Activated naive CD8-positive, alpha-beta T cell treated with anti-CD3 and anti-CD28 coated beads, Interleukin-2, amount 50 U/mL, for 24 hours (primary cell): ENCODE results near the gene MYO6.

Source experiments
- ATAC-seq: fragments of 150-1000 bp; cut with Tn5 transposase; one replicate; pipeline ENCODE4 v1.10.0; 2021
- DNase-seq: peaks from one replicate; pipeline ENCODE4 v3.0.0; 2021
- H3K27ac Mint-ChIP-seq: one replicate; pipeline ENCODE4 v1.8.0; 2021; ENCODE audit warnings: mild to moderate bottlenecking, mixed read lengths
- H3K27me3 Mint-ChIP-seq: one replicate; pipeline ENCODE4 v1.8.0; 2021; ENCODE audit warnings: mixed read lengths
- H3K36me3 Mint-ChIP-seq: one replicate; pipeline ENCODE4 v1.8.0; 2021; ENCODE audit warnings: low read depth, mixed read lengths
- H3K4me1 Mint-ChIP-seq: one replicate; pipeline ENCODE4 v1.8.0; 2021; ENCODE audit warnings: mixed read lengths
- H3K4me3 Mint-ChIP-seq: one replicate; pipeline ENCODE4 v1.8.0; 2021; ENCODE audit warnings: mild to moderate bottlenecking, moderate library complexity, mixed read lengths
- H3K9me3 Mint-ChIP-seq: one replicate; pipeline ENCODE4 v1.8.0; 2021; ENCODE audit warnings: mixed read lengths

Gene MYO6

DNA sequence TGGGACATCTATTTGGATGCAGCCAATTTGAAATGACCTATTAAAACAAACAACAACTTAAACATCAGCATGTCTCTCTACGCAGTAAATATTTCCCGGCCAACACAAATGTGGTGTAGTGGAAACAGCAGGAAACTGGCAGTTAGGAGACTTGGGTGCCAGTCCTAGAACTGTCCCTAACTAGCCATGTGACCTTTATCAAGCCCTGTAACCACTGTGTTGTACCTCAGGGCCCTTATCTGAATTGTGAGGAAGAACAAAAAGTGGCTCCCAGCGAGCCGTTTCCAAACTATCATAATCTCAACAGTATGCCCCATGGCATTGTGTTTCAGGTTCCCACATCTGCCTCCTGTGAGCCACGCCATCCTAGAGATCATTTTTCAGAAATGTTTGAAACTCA lies 198.9 kb downstream of the MYO6 start:
- ATAC-seq (no peak), DNase-seq (no peak)
- H3K27ac Mint-ChIP-seq: no peak overlapping the region
- no peaks in the 10 kb centered on the region for H3K9me3 Mint-ChIP-seq
- no peaks in the 10 kb centered on the region for H3K36me3 Mint-ChIP-seq
- H3K27me3 Mint-ChIP-seq: no peaks in the 10 kb centered on the region
- H3K4me1 Mint-ChIP-seq: no peaks in the 10 kb centered on the region
- H3K4me3 Mint-ChIP-seq: no peak overlapping the region

DNA sequence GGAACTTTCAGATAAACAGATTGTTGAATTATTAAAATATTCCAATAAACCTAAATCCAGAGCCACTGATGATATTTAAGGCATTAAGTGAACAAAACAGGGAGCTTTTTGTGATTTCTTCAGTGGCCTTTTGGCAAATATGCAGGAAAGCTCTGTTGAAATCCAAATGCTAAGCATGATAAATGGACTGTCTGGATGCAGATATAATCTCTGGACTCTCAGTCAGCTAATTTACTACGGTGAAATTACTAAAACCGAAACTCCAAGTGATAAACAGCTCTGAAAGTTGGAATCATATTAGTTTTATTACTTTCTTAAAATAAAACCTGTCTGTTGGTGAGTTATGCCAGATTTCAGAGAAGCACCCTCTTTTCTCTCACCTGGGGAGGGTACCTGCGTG lies 203.1 kb downstream of the MYO6 start:
- H3K4me1 Mint-ChIP-seq: no peaks in the 10 kb centered on the region
- H3K9me3 Mint-ChIP-seq: no peaks in the 10 kb centered on the region
- no peaks in the 10 kb centered on the region for H3K27me3 Mint-ChIP-seq
- no peaks in the 10 kb centered on the region for H3K36me3 Mint-ChIP-seq
- no peak for ATAC-seq
- no peak overlapping the region for H3K27ac Mint-ChIP-seq
- DNase-seq: no peak
- H3K4me3 Mint-ChIP-seq: no peak overlapping the region

DNA sequence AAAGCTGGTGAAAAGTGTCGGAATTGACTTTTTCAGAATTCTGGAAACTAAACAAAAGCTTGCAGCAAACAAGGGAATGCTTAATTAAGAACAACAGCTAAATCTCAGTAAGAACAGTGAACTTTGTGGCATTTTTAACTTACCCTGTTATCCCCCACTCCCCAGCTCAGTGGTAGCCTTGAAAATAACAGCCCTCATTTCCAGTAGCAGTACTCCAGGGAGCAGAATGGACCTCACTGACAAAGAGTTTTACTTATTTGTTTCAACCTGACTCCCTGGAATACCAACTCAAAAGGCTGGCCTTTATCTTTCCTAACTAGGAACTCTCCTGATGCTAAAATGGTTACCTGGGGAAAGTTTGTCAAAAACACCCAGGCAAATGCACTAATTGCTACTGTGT lies 214.5 kb downstream of the MYO6 start:
- Mint-ChIP-seq H3K27me3 (no peaks in the 10 kb centered on the region), H3K4me3 (no peak overlapping the region), H3K36me3 (no peaks in the 10 kb centered on the region), H3K27ac (no peak overlapping the region), H3K4me1 (no peaks in the 10 kb centered on the region), H3K9me3 (no peaks in the 10 kb centered on the region)
- DNase-seq (no peak), ATAC-seq (no peak)

DNA sequence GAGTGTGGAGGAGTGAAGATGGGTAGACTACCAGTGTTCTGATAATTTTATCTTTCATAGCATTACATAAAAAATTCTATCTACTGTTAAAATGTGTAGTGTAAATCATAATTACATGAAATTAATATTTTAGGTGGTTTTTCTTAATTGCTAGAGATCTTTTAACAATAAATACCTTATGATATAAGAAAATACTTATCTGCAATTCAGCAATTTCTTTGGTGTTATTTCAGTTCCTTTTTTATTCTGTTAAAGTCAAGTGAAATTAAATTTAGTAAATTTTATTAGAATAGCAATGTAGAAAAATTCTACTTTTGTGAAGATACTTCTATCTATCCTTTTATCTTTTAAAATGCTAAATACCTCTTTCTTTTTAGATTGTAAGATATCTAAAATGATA lies 219.1 kb downstream of the MYO6 start:
- Mint-ChIP-seq H3K4me3 (no peak overlapping the region), H3K36me3 (no peaks in the 10 kb centered on the region), H3K9me3 (peaks cover 3% of the 10 kb centered on the region), H3K27ac (no peak overlapping the region), H3K27me3 (no peaks in the 10 kb centered on the region), H3K4me1 (no peaks in the 10 kb centered on the region)
- no peak for ATAC-seq
- DNase-seq: no peak
